GM23338 (cell line): ENCODE results near the gene SLC2A9. TPM values are rescaled to one million over a fixed set of nuclear protein-coding genes. Genes with fewer than 3 reads are reported as not detected.

Experiments
- ATAC-seq: fragments of 200-7000 bp; cut with Tn5 transposase; 3 replicates; pipeline ENCODE4 v1.9.1; 2020
- DNase-seq: peaks from one replicate; pipeline ENCODE4 v3.0.0-alpha.2; 2015; ENCODE audit warnings: low spot score
- H2AFZ ChIP-seq: fragments of 200-600 bp; sonication (generic); 2 replicates; pipeline ENCODE4 v1.8.0; 2016; ENCODE audit warnings: antibody characterized with exemption, mild to moderate bottlenecking, moderate library complexity
- H3F3A ChIP-seq: fragments of 200-600 bp; sonication (generic); replicated peaks from 2 replicates; pipeline ENCODE4 v1.8.0; 2017; ENCODE audit warnings: antibody characterized with exemption, mixed run types, low read depth
- H3K27ac ChIP-seq: fragments of 200-600 bp; sonication (generic); 2 replicates; pipeline ENCODE4 v1.6.1; 2016; ENCODE audit warnings: low read depth
- H3K27me3 ChIP-seq: fragments of 200-600 bp; sonication (generic); 2 replicates; pipeline ENCODE4 v1.8.0; 2016; ENCODE audit warnings: mild to moderate bottlenecking, mixed run types, moderate library complexity; ENCODE audit not compliant: insufficient read depth
- H3K36me3 ChIP-seq: fragments of 200-600 bp; sonication (generic); 2 replicates; pipeline ENCODE4 v1.8.0; 2016; ENCODE audit warnings: mild to moderate bottlenecking; ENCODE audit not compliant: insufficient read depth
- H3K4me1 ChIP-seq: fragments of 200-600 bp; sonication (generic); 2 replicates; pipeline ENCODE4 v1.8.0; 2016; ENCODE audit warnings: mild to moderate bottlenecking, moderate library complexity; ENCODE audit not compliant: insufficient read depth
- H3K4me2 ChIP-seq: fragments of 200-600 bp; sonication (generic); 2 replicates; pipeline ENCODE4 v1.7.1; 2017; ENCODE audit warnings: mixed run types
- H3K4me3 ChIP-seq: fragments of 200-600 bp; sonication (generic); 2 replicates; pipeline ENCODE4 v1.6.1; 2016; ENCODE audit warnings: mixed run types
- H3K79me2 ChIP-seq: fragments of 200-600 bp; sonication (generic); replicated peaks from 2 replicates; pipeline ENCODE4 v1.8.0; 2017; ENCODE audit warnings: mild to moderate bottlenecking; ENCODE audit not compliant: insufficient read depth
- H3K9me2 ChIP-seq: fragments of 200-600 bp; sonication (generic); 2 replicates; pipeline ENCODE4 v1.8.0; 2017; ENCODE audit not compliant: insufficient read depth
- H4K20me1 ChIP-seq: fragments of 200-600 bp; sonication (generic); replicated peaks from 2 replicates; pipeline ENCODE4 v1.8.0; 2017; ENCODE audit warnings: mild to moderate bottlenecking; ENCODE audit not compliant: insufficient read depth
- H3K27ac Mint-ChIP-seq: 2 replicates; pipeline ENCODE4 v1.8.0; 2020; ENCODE audit warnings: inconsistent platforms, mild to moderate bottlenecking, moderate library complexity, mixed read lengths
- H3K27me3 Mint-ChIP-seq: 3 replicates; pipeline ENCODE4 v1.8.0; 2022; ENCODE audit warnings: low read depth, mild to moderate bottlenecking, moderate library complexity, mixed read lengths, inconsistent platforms; ENCODE audit not compliant: insufficient read depth, poor library complexity
- H3K36me3 Mint-ChIP-seq: 3 replicates; pipeline ENCODE4 v1.8.0; 2021; ENCODE audit warnings: low read depth, mild to moderate bottlenecking, inconsistent platforms, moderate library complexity, mixed read lengths
- H3K4me1 Mint-ChIP-seq: 3 replicates; pipeline ENCODE4 v1.8.0; 2020; ENCODE audit warnings: mild to moderate bottlenecking, inconsistent platforms, mixed read lengths
- H3K4me3 Mint-ChIP-seq: 3 replicates; pipeline ENCODE4 v1.8.0; 2021; ENCODE audit warnings: moderate library complexity, mild to moderate bottlenecking, inconsistent platforms, mixed read lengths
- H3K9me3 Mint-ChIP-seq: 3 replicates; pipeline ENCODE4 v1.8.0; 2020; ENCODE audit warnings: moderate library complexity, mild to moderate bottlenecking, inconsistent platforms, mixed read lengths
- CTCF ChIP-seq, 2 experiments: fragments of 200-600 bp in 1 of 2; sonication (generic) in 1 of 2; conservative IDR thresholded peaks; 2 replicates each; pipeline versions ENCODE4 v1.5.1 to v1.6.1; 2016 to 2017; ENCODE audit warnings: antibody characterized with exemption in 2 of 2, low read depth in 2 of 2, mild to moderate bottlenecking in 2 of 2, moderate library complexity in 1 of 2
- JUNB ChIP-seq: IDR thresholded peaks from one replicate; pipeline ENCODE4 v1.6.1; 2016; ENCODE audit warnings: antibody characterized with exemption; ENCODE audit not compliant: unreplicated experiment
- NANOG ChIP-seq: IDR thresholded peaks from 2 replicates; pipeline ENCODE4 v1.6.1; 2016; ENCODE audit warnings: antibody characterized with exemption, borderline replicate concordance
- REST ChIP-seq: IDR thresholded peaks from one replicate; pipeline ENCODE4 v1.6.1; 2018; ENCODE audit warnings: antibody characterized with exemption; ENCODE audit not compliant: unreplicated experiment
- ZNF462 ChIP-seq: fragments of 250-450 bp; sonication (Bioruptor Pico); IDR thresholded peaks from 2 replicates; pipeline ENCODE4 v1.5.0; 2020; ENCODE audit warnings: mild to moderate bottlenecking, moderate library complexity
- polyA plus RNA-seq: library from polyadenylated mRNA; unstranded; fragments of >200 nt; fragmentation: Nextera tagmentation; extraction: Ambion mirVana; gene quantifications from 2 replicates; pipeline ENCODE4 v1.2.1, GENCODE V29; 2016
- total RNA-seq: library from RNA; depleted of rRNA; stranded (reverse); fragments of >200 nt; shearing (Covaris generic); gene quantifications from 2 replicates; pipeline ENCODE4 v1.2.3, GENCODE V29; 2014

The SLC2A9 gene
- total and polyA plus RNA-seq, 2 experiments from 2014 or later, result 0.21 to 0.40 TPM

- TF ChIP-seq ZNF462, result no peak
- no peak for TF ChIP-seq CTCF (conservative IDR thresholded peaks at IDR 0.05; ENCODE audit: low read depth in 2 of 2)
Measured at GRCh38 chr4:9874385-9874784, 146.9 kb downstream of the SLC2A9 start (continued).

- Mint-ChIP-seq H3K36me3 (no peaks in the 10 kb centered on the region), H3K4me1 (0 out of 3 replicates have a peak, but pooled peaks cover 2% of the 10 kb centered on the region), H3K4me3 (no peak overlapping the region), H3K27me3 (no peaks in the 10 kb centered on the region), H3K9me3 (peaks cover 4% of the 10 kb centered on the region; the same call in 2 of the 3 replicates), H3K27ac (no peak overlapping the region)
- H3K9me2 ChIP-seq, result no peaks in the 10 kb centered on the region
- no peaks in the 10 kb centered on the region for H3K79me2 ChIP-seq
- H3K36me3 ChIP-seq, result no peaks in the 10 kb centered on the region
- H2AFZ ChIP-seq, result no peak overlapping the region
- H3K4me3 ChIP-seq, result no peak overlapping the region
- no peaks in the 10 kb centered on the region for H3K27me3 ChIP-seq
- no peak for ATAC-seq
- no peaks in the 10 kb centered on the region for H3K4me1 ChIP-seq
- H3K27ac ChIP-seq, result no peak overlapping the region
- H3F3A ChIP-seq, result no peaks in the 10 kb centered on the region
- no peak overlapping the region for H3K4me2 ChIP-seq
- no peaks in the 10 kb centered on the region for H4K20me1 ChIP-seq
- DNase-seq, result no peak
- TF ChIP-seq NANOG, result no peak
- TF ChIP-seq JUNB, result no peak
- TF ChIP-seq REST, result no peak
Measured at GRCh38 chr4:9870165-9870790, 151.0 kb downstream of the SLC2A9 start.
